Sigmoid colon (tissue), 7 donors: ENCODE data around the gene EXOC6. TPM values are rescaled to one million over a fixed set of nuclear protein-coding genes. Genes with fewer than 3 reads are reported as not detected.

Experiments used
- DNase-seq: peaks from one replicate; pipeline ENCODE4 v3.0.0-alpha.2; 2019
- H3K27ac ChIP-seq, 4 donors: fragments of 200-600 bp; sonication (generic); one replicate each; pipeline ENCODE4 v1.5.1; 2016 to 2019; ENCODE audit warnings: mild to moderate bottlenecking in 1 of 4
- H3K27me3 ChIP-seq, 3 donors: fragments of 200-600 bp; sonication (generic); one replicate each; pipeline ENCODE4 v1.5.1; 2019; ENCODE audit warnings: mild to moderate bottlenecking in 1 of 3
- H3K36me3 ChIP-seq, 4 donors: fragments of 200-600 bp; sonication (generic); one replicate each; pipeline ENCODE4 v1.5.1; 2016 to 2019
- H3K4me1 ChIP-seq, 4 donors: fragments of 200-600 bp; sonication (generic); one replicate each; pipeline ENCODE4 v1.5.1; 2017 to 2019
- H3K4me3 ChIP-seq, 4 donors: fragments of 200-600 bp; sonication (generic); one replicate each; pipeline ENCODE4 v1.5.1; 2017 to 2019; ENCODE audit warnings: mild to moderate bottlenecking in 2 of 4, moderate library complexity in 1 of 4
- H3K9me3 ChIP-seq, 4 donors: fragments of 200-600 bp in 3 of 4; sonication (generic) in 3 of 4; one replicate each; pipeline versions ENCODE4 v1.5.1 to v1.6.1; 2013 to 2019
- EP300 ChIP-seq, 4 donors: sonication (generic); formaldehyde crosslinking; IDR thresholded peaks; one replicate each; pipeline ENCODE4 v1.6.1; 2017; ENCODE audit warnings: antibody characterized with exemption in 4 of 4
- POLR2A ChIP-seq, 2 donors: fragments of 450-650 bp; IDR thresholded peaks; one replicate each; pipeline ENCODE4 v1.6.1; 2016; ENCODE audit warnings: antibody characterized with exemption in 2 of 2, mild to moderate bottlenecking in 2 of 2, moderate library complexity in 2 of 2
- POLR2AphosphoS5 ChIP-seq, 4 donors: sonication (generic); formaldehyde crosslinking; IDR thresholded peaks; one replicate each; pipeline ENCODE4 v1.6.1; 2017; ENCODE audit warnings: antibody characterized with exemption in 4 of 4
- WGBS, 2 donors: extraction: QIAGEN DNeasy Blood & Tissue Kit; methylation state at CpG; one replicate each; pipeline ENCODE4 v1.1.7; 2013; 5-methylcytosine and 5-hydroxymethylcytosine counted together
- intact Hi-C: fragments of 100-400 bp; cut with DNase I; formaldehyde crosslinking; loops from one replicate; pipeline ENCODE4 v1.15.1; 2023
- polyA plus RNA-seq, 3 donors: library from polyadenylated mRNA; stranded (reverse); fragments of 200-250 nt; gene quantifications; one replicate each; pipeline ENCODE4 v1.2.3, GENCODE V29; 2013
- total RNA-seq, 4 donors: library from RNA; depleted of rRNA; stranded (reverse); fragments of >200 nt; gene quantifications; one replicate each; pipeline ENCODE4 v1.1.0, GENCODE V29; 2016
- TF ChIP-seq, protein P1 (sequence below), 4 experiments: fragments of 450-650 bp in 3 of 4; fragments of 200-600 bp in 1 of 4; IDR thresholded peaks; one replicate each; pipeline ENCODE4 v1.5.1; 2016 to 2019; ENCODE audit warnings: antibody characterized with exemption in 4 of 4, mild to moderate bottlenecking in 3 of 4, moderate library complexity in 2 of 4
- donor health status: healthy with polysubstance abuse.
- donor health status: Bipolar disorder and iron deficiency.
- donor health status: healthy.

EXOC6 gene
- total and polyA plus RNA-seq, 7 donors = 6.6 to 20.2 (median 16.6) TPM

DNA sequence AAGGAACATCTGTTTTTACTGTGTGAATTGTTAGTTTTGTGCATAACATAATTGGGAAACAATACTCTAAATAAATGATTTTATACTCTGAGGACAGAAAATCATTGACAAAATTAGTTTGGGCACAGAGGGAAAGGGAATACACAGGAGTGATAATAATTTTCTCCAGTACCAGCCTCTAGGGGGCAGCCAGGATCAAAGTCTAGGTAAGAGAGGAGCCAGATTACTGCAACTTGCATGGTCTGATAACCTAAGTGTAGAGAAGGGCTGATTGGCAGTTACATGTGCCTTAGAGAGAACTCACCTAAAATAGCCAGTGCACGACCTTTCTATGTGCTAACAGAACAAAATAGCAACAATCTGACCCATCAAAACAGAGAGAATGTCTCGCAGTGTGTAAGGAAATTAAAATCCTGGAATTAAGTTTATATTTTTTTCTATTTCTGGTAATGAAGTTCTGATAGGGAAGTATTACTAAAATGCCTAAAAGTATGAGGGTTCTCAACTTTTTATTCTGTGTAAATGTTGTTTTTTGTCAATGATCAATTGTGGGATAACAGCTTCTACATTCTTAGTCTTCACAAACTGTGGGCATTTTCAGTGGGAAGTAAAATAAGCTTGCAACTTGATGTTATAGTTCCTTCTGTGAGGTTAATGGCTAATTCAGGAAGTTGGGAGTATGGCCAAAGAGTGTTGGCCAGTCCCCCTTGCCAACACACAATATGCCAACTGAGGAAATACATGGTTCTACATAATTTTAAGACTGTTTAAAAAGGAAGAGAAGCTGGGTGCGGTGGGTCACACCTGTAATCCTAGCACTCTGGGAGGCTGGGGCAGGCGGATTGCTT, 66.4 kb downstream of the EXOC6 start:
- H3K27ac ChIP-seq = no peak overlapping the region
- TF ChIP-seq POLR2AphosphoS5 (IDR thresholded peaks at IDR 0.05) = no peak
- TF ChIP-seq, protein P1, sequence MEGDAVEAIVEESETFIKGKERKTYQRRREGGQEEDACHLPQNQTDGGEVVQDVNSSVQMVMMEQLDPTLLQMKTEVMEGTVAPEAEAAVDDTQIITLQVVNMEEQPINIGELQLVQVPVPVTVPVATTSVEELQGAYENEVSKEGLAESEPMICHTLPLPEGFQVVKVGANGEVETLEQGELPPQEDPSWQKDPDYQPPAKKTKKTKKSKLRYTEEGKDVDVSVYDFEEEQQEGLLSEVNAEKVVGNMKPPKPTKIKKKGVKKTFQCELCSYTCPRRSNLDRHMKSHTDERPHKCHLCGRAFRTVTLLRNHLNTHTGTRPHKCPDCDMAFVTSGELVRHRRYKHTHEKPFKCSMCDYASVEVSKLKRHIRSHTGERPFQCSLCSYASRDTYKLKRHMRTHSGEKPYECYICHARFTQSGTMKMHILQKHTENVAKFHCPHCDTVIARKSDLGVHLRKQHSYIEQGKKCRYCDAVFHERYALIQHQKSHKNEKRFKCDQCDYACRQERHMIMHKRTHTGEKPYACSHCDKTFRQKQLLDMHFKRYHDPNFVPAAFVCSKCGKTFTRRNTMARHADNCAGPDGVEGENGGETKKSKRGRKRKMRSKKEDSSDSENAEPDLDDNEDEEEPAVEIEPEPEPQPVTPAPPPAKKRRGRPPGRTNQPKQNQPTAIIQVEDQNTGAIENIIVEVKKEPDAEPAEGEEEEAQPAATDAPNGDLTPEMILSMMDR (IDR thresholded peaks at IDR 0.05) = peak in 2 of 4 experiments; percentile 20 to 54
- H3K27me3 ChIP-seq = no peaks in the 10 kb centered on the region
- 75 to 84% methylated on average over 4 of the region's 4 CpGs for WGBS, 2 donors
- H3K9me3 ChIP-seq = no peaks in the 10 kb centered on the region
- no peaks in the 10 kb centered on the region for H3K4me1 ChIP-seq
- intact Hi-C loops = no loop called here
- peaks cover 0 to 19% (median 0%) of the 10 kb centered on the region in 4 donors for H3K36me3 ChIP-seq
- no peak overlapping the region for H3K4me3 ChIP-seq
- DNase-seq = no peak

DNA sequence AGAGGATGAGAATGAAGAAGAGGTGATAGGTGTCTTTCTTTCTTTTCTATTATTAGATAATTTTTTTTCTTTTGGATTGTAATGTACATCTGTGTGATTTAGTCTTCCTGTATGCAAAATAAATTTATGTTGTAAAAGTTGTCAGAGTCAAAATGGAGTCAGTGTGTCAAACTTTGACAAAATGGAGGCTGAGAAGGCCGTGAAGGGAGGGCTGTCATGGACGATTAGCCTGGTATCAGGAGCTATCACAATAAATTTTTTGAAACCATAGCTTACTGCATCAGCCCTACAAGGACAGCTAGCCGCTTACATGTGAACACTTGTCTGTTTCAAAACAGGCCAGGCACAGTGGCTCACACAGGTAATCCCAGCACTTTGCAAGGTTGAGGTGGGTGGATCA, 67.6 kb downstream of the EXOC6 start:
- Histone ChIP-seq H3K27me3 (no peaks in the 10 kb centered on the region), H3K4me3 (no peak overlapping the region), H3K36me3 (peaks cover 0 to 21% (median 0%) of the 10 kb centered on the region in 4 donors), H3K27ac (no peak overlapping the region), H3K4me1 (no peaks in the 10 kb centered on the region), H3K9me3 (no peaks in the 10 kb centered on the region)
- 96 to 97% methylated on average over 3 of the region's 3 CpGs for WGBS, 2 donors
- intact Hi-C loops = no loop called here
- DNase-seq = no peak
- TF ChIP-seq POLR2A (IDR thresholded peaks at IDR 0.05) (no peak), POLR2AphosphoS5 (IDR thresholded peaks at IDR 0.05) (no peak), EP300 (IDR thresholded peaks at IDR 0.05) (no peak)
- TF ChIP-seq, protein P1 (IDR thresholded peaks at IDR 0.05) = no peak

DNA sequence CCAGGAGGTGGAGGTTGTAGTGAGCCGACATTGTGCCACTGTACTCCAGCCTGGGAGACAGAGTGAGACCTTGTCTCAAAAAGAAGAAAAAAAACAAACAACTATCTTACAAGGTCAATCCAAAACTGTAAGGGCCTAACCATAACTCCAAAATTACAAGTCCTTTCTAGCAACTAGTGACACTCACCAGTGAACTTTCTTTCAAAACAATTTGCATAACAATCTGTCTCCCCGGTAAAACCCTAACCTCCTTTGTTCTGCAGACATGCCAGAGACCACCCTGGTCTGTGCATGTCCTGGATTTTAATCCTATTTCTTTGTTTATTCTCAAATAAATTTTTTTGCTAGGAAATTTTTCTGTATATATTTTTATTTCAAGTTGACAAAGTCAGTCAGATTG, 68.1 kb downstream of the EXOC6 start:
- H3K4me3 ChIP-seq = no peak overlapping the region
- no peak for DNase-seq
- peaks cover 0 to 21% (median 0%) of the 10 kb centered on the region in 4 donors for H3K36me3 ChIP-seq
- H3K27ac ChIP-seq = no peak overlapping the region
- 94 to 95% methylated on average over 2 of the region's 2 CpGs for WGBS, 2 donors
- intact Hi-C loops = no loop called here
- no peaks in the 10 kb centered on the region for H3K4me1 ChIP-seq
- H3K9me3 ChIP-seq = no peaks in the 10 kb centered on the region
- H3K27me3 ChIP-seq = no peaks in the 10 kb centered on the region
- TF ChIP-seq POLR2A (IDR thresholded peaks at IDR 0.05) = no peak
- no peak for TF ChIP-seq EP300 (IDR thresholded peaks at IDR 0.05)
- TF ChIP-seq POLR2AphosphoS5 (IDR thresholded peaks at IDR 0.05) = no peak
- TF ChIP-seq, protein P1 (IDR thresholded peaks at IDR 0.05) = no peak

DNA sequence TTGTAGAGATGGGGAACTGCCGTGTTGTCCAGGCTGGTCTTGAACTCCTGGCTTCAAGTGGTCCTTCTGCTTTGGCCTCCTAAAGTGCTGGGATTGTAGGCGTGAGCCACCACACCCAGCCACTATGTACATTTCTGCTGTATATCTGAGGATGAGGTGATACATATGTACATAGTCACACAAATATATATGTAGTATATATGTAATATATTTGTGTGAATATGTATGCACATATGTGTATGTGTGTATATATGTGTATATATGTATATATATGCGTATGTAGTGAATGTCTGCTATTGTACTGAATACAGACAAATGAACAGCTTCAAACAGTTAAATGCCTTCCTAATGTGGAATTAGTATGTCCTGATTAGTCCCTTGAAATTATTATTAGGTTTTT, 70.3 kb downstream of the EXOC6 start:
- Histone ChIP-seq H3K27me3 (no peaks in the 10 kb centered on the region), H3K4me1 (no peaks in the 10 kb centered on the region), H3K9me3 (no peaks in the 10 kb centered on the region), H3K27ac (no peak overlapping the region), H3K4me3 (no peak overlapping the region), H3K36me3 (peaks cover 0 to 27% (median 0%) of the 10 kb centered on the region in 4 donors)
- intact Hi-C loops = no loop called here
- DNase-seq = no peak
- TF ChIP-seq POLR2AphosphoS5 (IDR thresholded peaks at IDR 0.05) = no peak
- TF ChIP-seq, protein P1 (IDR thresholded peaks at IDR 0.05) = no peak
- TF ChIP-seq POLR2A (IDR thresholded peaks at IDR 0.05) = no peak
- no peak for TF ChIP-seq EP300 (IDR thresholded peaks at IDR 0.05)
- WGBS, 2 donors = 95 to 96% methylated on average over 3 of the region's 3 CpGs
